Activated gamma-delta T cell (primary cell): ENCODE data around the gene NFIB.
A peak's percentile ranks its signal among the peaks of the same experiment; 100 is the strongest.

Experiments used
- DNase-seq: peaks from one replicate; lab custom pipeline; 2025; lab: John Stamatoyannopoulos, UW
- total RNA-seq, 2 donors: gene quantifications; one replicate each; lab custom pipeline; 2026; lab: John Stamatoyannopoulos, UW

NFIB gene
- total RNA-seq, result 0.10 to 0.26 reads per million in 2 donors

DNA sequence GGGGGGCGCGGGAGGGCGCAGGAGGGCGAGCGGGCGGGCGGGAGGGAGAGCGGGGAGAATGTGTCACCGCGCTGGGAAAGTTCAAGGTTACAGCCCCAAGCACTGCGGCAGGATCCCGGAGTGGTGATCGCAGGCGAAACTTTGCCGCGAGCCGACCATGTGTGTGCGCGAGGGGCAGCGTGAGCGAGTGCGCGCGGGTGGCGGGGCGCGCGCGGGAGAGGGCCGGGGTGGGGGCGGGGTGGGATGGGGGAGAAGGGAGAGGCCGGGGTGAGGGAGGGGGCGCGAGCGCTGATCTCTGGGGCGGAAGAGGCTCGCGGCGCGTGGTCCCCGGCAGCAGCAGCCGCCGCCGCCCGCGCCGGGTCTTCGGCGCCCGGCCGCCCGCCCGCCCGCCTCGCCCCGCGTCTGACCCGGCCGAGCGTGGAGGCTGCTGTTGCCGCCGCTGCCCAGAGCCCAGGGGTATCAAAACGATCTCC lies at the start of gene NFIB:
TSS of gene NFIB (minus strand) at position 191 of the 473 bp plus-strand sequence. CDS start 630 bp downstream, outside the sequence.
- DNase-seq, result no peak

DNA sequence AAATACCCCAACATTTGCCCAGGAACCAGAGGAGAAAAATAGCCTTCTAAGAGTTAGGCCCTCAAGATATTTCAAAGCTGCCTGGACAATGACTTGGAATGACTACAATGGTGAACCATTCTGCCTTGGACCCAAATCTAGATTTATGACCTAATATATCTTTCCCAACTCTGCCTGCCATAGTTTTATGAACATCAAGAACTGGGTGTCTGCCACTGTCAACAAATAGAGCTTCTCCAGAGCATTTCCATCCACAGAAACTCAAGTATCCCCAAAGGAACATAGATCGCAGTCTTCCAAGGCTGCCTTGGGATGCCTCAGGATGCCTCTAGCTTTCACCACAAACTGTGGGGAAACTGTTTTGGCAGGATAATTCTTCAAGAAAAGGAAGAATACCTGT lies 48.2 kb upstream of the NFIB start:
- no peak for DNase-seq

DNA sequence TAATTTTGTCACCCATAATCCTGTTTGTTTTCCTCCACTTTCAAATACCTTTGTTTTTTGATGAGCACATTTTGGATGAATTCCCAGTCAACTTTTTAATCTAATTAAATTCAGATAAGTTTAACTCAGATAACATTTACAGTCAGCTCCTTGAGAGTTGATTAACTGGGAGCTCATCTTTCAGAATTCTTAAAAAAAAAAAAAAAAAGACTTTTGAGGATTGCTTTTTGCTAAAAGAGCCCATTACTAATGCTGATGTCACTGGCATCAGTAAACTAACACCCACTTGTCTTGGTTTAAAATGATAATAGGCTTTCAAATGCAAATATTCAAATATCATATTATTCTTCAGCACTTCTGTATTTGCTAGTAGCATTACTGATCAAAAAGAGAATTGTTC lies 47.1 kb upstream of the NFIB start:
- no peak for DNase-seq

DNA sequence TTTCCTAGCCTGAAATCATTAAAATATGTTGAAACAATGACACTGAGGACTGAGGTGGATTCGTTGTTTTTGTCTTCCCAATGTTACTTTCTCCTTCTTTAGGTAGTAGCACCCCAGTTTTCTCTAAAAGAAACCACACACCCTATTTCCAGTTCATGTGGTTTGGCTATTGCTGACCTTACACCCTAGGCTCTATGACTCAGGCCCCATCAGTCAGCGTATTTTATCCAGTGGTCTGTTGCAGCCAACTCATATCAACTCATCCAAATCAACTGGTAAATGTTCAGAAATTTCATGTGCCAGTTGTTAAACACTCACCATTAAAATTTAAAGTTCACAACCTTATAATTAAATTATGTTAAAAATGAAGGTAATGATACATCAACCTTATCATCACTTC lies 44.6 kb upstream of the NFIB start:
- no peak for DNase-seq

DNA sequence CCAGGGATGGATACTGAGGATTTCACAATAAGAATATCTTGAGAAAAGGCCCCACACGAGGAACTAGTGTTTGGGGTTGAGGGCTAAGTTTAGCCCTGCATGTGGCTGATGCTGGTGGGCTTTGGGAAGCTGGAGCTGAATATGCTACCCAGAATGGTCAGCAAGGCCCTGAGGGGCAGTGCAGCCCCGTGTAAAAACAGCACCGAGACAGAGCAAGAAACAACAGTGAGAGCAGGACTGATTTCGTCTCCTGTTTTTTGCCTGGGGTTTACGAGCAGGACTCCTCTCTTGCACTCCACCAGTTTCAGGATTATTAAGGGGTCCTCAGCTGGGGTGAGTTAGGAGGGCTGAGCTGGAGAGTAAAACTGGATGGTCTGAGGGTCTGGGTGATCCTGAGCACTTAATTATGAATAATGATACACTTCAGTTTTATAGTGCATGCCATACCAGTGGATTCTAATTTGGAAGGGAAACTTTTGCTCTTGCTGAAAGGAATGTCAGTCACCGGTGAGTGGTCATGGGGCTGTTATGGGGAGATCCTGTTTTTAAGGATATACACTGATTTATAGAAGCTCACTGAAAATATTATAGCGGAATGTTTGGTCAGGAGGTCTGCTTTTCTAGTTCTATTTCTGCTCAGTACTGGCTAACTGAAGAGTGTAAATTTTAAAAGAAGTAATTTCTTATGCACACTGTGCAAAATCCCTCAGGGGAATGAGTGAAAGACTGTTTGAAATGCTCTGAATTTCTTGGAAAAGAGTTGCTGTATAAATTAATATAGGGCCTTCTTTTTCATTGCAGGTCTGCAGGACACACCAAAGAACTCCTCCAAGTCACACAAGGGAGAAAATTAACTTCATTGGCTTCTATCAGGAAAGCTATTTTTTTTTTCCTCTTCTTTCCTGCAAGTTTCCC lies 42.7 kb upstream of the NFIB start:
- DNase-seq, result no peak

DNA sequence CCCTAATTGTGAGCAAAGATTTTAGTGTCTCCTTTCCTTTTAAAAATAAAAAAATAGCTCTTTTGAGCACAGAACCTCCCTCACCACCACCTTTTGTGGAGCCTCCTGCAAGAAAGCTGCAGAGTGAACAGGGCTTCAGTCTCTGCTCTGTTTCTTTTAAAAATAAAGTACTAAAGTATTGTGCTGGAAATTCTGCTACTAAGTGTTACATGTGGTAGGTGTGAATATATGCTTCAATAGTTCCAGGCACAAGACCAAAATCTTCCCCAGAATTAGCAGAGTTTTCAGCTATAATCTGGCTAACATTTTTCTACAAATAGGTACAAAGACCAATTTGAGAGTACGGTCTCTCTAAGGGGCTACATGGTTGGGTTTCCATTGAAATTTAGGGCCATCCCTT lies 40.3 kb upstream of the NFIB start:
- DNase-seq, result no peak

DNA sequence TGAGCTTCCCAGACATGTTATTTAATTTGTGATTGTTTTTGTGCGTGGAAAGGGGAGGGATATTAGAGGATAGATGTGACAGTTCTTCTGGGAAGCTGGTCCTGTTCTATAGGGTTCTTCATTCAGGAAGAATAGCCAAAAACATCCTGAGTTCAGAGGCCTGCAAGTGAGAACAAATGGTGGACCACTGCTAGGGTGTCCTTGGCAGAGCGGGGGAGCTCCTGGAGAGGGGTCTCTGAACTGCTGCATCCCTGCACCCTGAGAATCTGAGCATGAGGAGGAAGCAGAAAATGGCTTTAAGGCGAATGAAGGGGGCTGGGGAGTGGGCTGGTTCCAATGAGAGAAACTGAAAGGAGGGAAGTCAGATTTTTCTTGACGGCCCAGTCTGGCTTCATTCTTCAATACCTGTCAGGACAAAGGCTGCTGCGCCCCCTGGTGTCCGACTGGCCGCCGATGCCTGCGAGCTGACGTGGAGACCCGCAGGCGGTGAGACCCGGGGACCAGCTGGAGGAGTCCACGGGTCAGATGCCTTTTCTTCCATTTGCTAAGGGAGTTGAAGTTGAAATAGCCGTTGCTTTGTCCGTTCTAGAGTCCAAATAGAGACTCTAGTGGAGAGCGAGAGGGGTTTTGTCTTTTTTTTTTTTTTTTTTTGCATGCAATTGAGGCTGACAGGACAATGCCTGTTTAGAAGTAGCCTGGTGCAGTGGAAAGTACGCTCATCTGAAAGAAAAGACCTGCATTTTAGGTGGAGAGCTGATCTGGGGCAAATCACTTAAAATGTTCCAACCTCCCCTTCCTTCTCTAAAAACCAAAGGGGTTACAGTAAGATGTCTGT lies 39.5 kb upstream of the NFIB start:
- DNase-seq, result peak; percentile 27

DNA sequence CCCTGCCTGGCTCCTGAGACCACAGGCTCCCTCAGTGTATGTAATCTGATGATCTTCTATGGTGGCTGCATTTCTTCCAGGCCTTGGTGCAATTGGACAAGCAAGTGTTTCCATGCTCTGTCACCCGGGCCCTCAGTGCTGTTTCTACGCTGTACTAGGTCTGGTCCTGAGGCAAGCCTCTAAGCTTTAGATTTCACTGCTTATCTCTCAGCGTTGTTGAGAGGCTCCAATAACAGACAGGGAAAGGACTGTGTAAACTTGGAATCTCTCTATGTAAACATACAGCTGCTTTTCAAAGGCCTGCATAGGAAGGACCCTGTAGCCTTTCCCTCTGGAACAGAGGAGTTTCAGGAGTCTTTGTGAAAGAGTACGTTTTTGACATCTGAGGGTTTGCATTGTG lies 38.6 kb upstream of the NFIB start:
- DNase-seq, result no peak

DNA sequence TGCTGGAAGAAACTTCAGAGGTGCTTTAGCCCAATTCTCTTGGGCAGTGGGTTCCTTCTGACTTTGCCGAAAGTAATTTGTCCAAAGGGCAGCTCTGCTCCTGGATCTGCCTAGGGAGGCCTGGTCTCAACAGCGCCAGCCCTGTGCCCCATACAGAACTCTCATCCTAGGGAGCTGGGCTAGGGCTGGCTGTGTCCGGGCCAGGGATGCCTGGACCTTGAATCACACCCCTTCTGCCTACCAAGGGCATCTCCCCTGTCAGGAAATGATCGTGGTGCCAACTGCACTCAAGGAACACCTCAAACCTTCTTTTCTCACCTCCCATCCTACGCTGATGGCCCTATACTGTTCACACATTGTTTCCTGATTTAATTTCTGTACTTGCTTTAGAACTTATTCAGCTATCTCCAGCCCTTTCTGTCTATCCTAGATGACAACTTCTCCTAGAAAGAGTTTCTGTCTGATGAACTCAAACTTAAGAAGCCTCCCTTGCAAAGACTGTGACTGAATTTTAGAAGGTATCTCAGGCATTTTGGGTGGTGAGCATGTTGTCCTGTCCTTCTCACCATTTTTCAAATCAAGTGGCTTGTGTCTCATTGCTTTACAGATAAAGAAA lies 37.4 kb upstream of the NFIB start:
- DNase-seq, result no peak

DNA sequence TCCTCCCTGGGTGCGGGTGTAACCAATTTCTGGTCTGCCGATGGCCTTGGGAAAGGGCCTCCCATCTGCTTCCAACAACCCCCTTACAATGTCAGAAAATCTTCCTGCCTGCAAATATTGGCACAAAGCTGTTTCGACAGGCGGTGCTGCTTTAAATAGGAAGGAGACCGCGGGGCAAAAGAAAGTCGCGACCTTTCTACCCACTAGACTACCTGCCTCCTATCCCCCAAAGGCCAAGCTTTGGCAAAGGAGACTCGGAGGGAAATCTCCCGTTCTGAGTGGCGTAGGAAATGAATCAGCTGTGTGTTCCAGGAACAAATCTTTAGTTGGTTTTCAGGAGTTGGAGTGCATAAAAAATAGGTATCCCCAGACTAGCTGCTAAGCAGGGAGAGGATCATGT lies 36.8 kb upstream of the NFIB start:
- no peak for DNase-seq

DNA sequence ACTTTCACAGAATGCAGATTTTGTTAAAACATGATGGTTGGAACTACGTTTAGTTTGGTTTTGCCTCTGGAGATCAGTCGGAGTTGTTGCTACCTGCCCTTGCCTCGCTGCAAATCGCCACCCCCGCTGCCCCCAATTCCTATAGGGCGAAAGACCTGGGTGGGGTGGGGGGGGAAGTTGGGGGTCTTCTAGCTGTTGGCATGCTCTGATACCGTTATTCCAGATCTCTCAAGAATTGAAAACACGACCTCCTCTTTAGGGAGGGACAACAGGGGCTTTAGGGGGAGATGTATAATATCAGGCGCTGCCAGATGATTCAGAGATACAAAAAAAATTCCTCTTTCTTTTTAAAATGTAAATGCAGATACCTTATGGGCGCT lies 36.4 kb upstream of the NFIB start:
- no peak for DNase-seq

DNA sequence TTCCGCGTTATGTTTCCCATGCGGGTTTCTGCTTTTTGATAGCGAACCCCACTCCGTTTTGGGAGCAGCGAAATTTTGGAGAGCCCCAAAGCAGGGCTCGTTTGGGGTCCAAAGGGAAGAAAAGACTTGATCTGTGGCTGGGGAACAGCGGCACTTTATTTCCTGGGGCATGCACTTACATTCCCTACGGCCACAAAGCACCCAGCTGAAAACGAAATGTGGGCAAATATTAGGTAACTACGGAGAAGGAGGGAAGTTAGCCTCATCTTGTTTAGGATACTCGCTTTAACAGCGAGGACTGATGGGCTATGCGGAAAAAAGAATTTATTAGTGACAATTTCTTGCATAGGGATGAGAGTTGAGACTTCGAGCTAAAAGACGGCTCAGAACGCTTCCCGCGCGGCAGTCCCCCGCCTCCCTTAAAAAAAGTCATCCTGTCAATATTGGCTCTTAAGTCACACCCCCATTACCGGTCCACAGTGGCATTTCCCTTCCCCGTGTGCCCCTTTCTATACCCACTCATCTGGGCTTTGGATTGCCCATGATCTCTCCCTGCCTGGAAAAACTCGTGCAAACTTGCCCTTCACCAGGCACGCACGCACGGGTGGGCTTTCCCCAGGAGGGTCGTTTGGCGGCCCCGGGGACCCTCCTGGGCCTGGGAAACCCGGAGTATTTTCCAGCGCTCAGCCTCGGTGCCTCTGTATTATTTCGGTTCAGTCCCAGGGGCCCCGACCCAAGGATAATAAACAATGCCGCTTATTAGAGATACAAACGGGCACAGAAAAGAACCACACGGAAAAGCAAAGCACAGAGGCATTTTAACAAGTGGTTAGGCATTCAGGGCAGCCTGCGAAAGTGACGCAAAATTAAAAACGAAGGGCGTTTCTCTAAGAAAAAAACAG lies 35.8 kb upstream of the NFIB start:
- no peak for DNase-seq

DNA sequence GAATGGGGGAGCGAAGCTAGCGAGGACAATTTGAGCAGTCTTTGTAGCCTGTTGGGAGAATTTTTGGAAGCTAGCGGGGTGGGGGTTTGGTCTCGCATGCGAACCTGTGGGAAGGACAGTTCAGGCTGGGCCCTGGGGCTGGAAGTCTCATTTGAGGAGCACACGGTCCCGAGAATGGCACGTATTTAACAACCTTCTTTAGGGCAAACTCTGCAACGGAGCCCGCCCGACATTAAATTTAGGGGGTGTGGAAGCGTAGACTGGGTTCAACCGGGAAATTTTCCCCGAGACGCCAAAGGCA lies 35.2 kb upstream of the NFIB start:
- DNase-seq, result no peak

DNA sequence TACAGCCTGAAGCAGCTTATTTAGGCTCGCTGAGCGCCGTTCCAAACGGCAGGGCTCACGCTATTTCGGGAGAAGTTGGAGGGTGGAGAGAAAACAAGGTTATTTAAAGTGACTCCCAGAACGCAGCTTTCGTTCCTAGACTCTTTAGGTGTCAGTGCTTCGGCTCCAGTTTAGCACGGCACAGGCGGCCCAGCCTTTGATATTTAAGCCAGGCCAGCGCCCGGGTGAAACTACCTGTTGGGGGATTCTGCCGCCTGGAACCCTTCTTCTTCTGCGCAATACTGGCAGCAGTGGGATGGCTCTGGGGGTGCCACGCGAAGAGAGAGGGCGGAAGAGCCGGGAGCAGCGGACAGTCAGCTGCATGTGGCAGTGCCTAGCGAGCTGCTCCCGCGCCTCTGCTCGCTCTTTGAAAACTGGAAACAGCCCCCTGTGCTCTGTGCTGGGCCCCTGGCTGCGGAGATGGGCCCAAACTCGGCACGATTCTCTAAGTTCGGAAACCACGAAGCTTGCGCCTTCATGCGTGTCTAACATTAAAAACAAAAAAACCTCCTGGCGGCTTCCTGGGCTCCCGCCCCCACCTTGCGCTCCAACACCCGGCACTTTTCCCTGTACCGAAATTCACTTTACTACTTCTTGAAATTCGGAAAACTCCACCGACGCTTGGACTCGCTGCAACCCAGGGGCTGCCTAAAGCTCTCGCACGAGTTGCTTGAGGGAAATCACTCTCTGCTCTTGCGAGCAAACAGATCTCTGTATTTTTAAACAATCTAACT lies 34.6 kb upstream of the NFIB start:
- no peak for DNase-seq

DNA sequence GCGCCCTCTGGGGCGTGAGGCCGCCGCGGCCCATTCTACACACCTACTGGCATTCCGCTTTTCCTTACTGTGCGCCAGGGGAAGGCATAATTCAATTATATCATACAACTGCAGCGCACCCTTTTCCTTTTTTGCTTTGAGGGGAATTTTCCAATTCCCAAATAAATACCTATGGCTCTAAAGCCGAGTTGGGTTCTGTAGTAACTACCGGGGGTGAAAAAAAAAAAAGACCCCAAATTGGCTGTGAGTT lies 34.1 kb upstream of the NFIB start:
- DNase-seq, result no peak

DNA sequence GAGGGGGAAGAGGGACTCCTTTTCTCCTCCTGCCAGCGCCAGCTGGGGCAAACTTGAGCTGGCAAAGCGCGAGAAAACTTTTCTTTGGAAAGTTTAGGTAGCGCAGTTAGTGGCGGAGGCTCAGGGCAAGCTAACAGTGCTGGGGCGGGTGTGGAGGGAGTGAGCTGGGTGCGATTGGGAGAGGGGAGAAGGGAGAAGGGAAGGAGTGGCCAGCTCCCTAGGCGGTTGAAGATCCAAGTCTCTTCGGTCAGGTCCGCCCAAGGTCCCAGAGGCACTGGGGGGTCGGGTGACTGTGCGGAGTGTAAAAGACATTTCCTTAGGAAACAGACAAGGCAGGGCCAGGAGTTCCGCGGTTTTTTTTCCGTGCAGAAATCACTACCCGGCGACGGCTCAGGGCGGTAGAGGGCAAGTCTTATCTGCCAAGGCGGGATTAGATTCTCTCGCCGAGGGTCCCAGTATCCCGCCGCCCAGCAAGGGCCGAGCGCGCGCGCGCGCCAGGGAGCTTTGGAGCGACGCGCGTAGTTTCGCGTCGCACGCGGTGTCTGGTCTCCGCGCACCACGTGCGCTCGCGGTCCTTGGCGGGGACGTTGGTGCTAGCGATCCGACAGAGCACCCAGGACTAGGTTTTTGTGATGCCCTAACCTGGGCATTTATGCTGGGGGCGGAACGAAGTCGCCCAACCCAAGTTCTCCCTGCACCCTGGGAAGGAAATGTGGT lies 33.6 kb upstream of the NFIB start:
- no peak for DNase-seq

DNA sequence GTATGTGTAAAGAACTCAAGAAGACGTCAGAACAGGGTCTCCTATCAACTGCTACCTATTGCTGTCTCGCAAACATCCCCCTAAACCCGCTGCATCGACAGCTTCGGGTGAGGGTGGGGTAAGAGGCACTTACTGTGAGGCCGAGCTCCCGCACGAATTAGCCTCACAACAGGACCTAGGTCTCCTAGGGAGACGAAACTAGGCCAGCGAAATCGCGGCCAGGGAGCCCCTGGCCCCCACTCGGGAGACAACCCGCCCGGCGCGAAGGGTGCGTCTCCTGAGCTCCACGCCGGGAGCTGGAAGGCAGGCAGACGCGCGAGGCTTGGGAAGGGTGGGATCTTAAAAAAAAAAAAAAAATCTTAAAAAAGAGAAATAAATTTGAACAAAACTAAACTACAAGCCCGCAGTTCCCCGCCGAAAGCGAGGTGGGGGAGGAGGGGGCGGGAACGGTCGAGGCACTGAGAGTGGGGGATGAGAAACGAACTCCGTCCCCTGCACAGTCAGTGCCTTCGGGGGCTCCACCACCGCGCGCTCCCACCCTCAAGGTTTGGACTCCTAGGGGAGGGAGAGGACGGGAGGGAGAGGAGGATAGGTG lies 33.0 kb upstream of the NFIB start:
- no peak for DNase-seq

DNA sequence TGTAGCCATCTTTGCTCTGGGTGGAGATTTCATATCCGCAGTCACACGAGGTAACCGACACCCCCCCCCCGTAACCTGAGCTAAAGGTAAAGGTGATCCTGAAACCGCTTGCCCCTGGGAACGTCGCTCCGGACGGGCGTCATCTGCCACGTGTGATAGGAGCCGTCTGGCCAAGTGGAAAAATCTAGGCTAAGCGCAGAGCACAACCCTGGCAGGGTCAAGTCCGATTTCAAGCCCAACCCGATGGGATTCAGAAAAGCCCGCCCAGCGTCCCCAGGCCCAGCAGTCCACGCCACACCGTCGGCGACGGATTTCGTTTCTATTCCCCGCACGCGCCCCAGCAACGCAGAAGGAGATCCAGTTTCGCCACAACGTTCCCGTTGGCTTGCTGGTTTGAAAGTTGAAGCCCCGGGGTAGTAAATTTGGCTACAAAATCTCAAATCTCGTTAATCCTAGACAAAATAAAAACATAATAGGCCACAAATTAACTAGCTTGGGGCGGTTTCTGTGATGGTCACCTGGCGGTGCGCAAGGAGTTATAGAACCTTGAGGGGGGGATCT lies 32.4 kb upstream of the NFIB start:
- DNase-seq, result no peak

DNA sequence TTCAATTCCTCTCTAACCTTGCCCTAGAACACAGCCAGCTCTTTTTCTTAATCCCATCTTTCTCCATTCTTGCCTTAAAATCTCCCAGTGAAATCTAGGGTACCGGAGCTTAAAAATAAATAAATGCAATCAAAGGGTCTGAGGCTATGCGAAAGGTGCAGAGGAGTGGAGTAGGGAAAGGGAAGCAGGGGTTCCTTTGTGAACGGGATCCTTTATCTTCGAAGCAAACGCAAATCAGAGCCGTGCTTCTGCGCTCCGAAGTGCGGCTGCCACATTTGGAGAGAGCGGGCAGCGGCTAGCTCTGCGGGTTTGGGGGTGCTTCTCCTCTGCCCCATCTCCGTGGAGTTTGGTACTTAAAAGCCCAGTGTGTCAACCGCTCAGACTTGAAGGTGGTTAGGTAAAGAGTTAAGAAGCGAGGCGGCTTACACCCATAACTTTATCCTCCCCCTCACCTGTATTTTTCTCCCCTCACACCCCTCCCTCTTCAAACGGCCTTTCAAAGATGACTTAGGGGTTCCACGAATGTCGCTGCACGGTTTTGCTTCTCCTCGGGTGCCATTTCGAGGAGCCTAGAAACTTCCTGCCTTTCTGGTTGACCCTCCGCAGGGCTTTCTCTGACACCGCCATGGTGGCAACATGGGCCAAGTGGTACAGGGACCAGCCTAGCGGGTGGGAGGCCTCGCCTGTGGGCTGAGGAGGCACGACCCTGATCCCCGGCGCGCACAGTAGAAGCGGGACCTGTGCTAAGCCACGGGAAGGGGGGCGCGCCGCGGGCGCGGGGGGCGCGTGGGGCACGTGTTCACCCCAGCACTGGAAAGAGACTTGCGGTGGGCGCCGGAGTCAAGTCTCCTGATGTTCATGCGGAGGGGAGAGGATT lies 31.7 kb upstream of the NFIB start:
- DNase-seq, result no peak
